Prostate gland (tissue), 2 donors: ENCODE measurements around the gene ABHD16B. TPM values are rescaled to one million over a fixed set of nuclear protein-coding genes. Genes with fewer than 3 reads are reported as not detected.
A peak's percentile ranks its signal among the peaks of the same experiment; 100 is the strongest.

ENCODE experiments used
- DNase-seq: peaks from one replicate; pipeline ENCODE4 v3.0.0-alpha.2; 2019; ENCODE audit warnings: low spot score
- H3K27ac ChIP-seq, 2 donors: fragments of 200-600 bp; sonication (generic); 2 replicates each; pipeline ENCODE4 v1.5.1; 2017 to 2019
- H3K27me3 ChIP-seq: fragments of 200-600 bp; sonication (generic); replicated peaks from 2 replicates; pipeline ENCODE4 v1.5.1; 2019; ENCODE audit not compliant: insufficient read depth
- H3K36me3 ChIP-seq, 2 donors: fragments of 200-600 bp; sonication (generic); 1 replicate in 1 of 2; 2 replicates in 1 of 2; pipeline versions ENCODE4 v1.5.1 to v1.8.1; 2017 to 2019
- H3K4me1 ChIP-seq: fragments of 200-600 bp; sonication (generic); replicated peaks from 2 replicates; pipeline ENCODE4 v1.5.1; 2019
- H3K4me3 ChIP-seq, 2 donors: fragments of 200-600 bp; sonication (generic); 2 replicates each; pipeline ENCODE4 v1.5.1; 2017 to 2019
- H3K9me3 ChIP-seq: fragments of 200-600 bp; sonication (generic); 2 replicates; pipeline ENCODE4 v1.5.1; 2017
- POLR2A ChIP-seq: fragments of 450-650 bp; IDR thresholded peaks from one replicate; pipeline ENCODE4 v1.6.1; 2016; ENCODE audit warnings: antibody characterized with exemption, mild to moderate bottlenecking
- POLR2AphosphoS5 ChIP-seq: sonication (generic); formaldehyde crosslinking; IDR thresholded peaks from one replicate; pipeline ENCODE4 v1.6.1; 2017; ENCODE audit warnings: antibody characterized with exemption
- WGBS: methylation state at CpG from one replicate; pipeline ENCODE4 v1.1.5; 2018; 5-methylcytosine and 5-hydroxymethylcytosine counted together
- intact Hi-C: fragments of 100-400 bp; cut with DNase I; formaldehyde crosslinking; loops from one replicate; pipeline ENCODE4 v1.14.2; 2022
- total RNA-seq, 2 donors: library from RNA; depleted of rRNA; stranded (reverse); fragments of >200 nt; gene quantifications; one replicate each; pipeline ENCODE4 v1.1.0, GENCODE V29; 2016
- TF ChIP-seq, protein P1 (sequence below), 4 experiments: fragments of 200-600 bp in 2 of 4; fragments of 450-650 bp in 2 of 4; sonication (generic) in 2 of 4; IDR thresholded peaks; 1 replicate in 3 of 4; 2 replicates in 1 of 4; pipeline ENCODE4 v1.5.1; 2016 to 2019; ENCODE audit warnings: antibody characterized with exemption in 4 of 4, mild to moderate bottlenecking in 2 of 4, moderate library complexity in 2 of 4

ABHD16B gene
- total RNA-seq, 2 donors from 2014 or later: 1.6 TPM; not detected in 1

DNA sequence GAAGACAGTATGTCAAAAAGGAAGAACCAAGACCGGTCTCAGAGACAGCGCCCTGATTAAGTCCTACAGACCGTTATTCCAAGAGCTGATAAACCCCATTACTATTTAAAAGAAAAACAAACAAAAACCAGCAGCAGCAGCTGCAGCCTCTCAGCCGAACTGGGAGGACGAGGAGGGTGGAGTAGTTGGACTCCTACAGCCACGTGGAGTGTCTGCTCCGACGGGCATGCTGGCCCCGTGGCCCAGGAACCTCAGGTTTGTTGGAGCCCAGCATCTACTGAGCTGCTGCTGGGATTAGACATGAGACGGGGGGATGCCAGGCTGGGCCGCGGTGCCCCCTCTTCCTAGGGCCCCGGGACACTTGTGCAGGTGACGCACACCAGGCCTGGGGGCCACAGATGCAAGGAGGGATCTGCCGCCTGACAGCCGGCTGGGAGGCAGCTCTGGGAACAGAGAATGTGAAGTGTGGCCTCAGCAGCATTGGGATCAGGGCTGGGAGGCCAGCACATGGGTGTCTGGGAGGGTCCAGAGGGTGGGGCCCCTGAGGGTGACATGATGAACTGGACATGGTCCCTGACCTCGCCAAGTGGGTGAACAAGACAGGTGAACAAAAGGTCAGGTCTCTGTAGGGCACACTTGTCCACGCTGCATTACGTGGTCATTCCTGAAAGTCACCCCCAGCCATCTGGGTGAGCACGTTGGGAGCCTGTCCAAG is 27.4 kb upstream of the ABHD16B start:
- intact Hi-C loops: no loop called here
- Histone ChIP-seq H3K9me3 (no peaks in the 10 kb centered on the region), H3K27me3 (no peaks in the 10 kb centered on the region), H3K4me1 (no peaks in the 10 kb centered on the region), H3K27ac (peak overlapping the region in 1 of 2 donors; percentile 8), H3K4me3 (no peak overlapping the region), H3K36me3 (no peaks in the 10 kb centered on the region)
- DNase-seq: no peak
- TF ChIP-seq POLR2A: no peak
- TF ChIP-seq, protein P1, sequence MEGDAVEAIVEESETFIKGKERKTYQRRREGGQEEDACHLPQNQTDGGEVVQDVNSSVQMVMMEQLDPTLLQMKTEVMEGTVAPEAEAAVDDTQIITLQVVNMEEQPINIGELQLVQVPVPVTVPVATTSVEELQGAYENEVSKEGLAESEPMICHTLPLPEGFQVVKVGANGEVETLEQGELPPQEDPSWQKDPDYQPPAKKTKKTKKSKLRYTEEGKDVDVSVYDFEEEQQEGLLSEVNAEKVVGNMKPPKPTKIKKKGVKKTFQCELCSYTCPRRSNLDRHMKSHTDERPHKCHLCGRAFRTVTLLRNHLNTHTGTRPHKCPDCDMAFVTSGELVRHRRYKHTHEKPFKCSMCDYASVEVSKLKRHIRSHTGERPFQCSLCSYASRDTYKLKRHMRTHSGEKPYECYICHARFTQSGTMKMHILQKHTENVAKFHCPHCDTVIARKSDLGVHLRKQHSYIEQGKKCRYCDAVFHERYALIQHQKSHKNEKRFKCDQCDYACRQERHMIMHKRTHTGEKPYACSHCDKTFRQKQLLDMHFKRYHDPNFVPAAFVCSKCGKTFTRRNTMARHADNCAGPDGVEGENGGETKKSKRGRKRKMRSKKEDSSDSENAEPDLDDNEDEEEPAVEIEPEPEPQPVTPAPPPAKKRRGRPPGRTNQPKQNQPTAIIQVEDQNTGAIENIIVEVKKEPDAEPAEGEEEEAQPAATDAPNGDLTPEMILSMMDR (IDR thresholded peaks at IDR 0.05): no peak
- no peak for TF ChIP-seq POLR2AphosphoS5
- 69% methylated on average over 20 of the region's 20 CpGs for WGBS

DNA sequence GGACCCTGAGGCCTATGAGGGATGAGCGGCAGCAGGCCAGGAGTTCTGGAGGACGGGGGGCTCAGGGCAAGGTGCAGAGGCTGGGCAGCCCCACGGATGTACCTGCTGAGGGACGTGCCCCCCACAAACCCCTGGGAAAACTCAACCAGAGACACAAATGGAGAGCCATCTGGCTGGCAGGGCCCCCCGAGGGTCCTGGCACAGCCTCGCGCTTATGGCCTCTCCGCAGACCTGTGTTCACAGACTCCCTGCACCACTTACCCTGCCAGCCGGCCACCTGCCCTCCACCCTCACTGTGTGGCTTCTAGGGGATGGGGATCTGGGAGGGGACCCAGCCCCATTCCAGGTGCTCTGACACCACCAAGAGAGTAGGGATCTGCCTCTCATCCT is 26.8 kb upstream of the ABHD16B start:
- WGBS: 87% methylated on average over 9 of the region's 9 CpGs
- Histone ChIP-seq H3K27ac (peak overlapping the region; percentile 8 to 23), H3K27me3 (no peaks in the 10 kb centered on the region), H3K4me1 (no peaks in the 10 kb centered on the region), H3K4me3 (no peak overlapping the region), H3K36me3 (no peaks in the 10 kb centered on the region), H3K9me3 (no peaks in the 10 kb centered on the region)
- no peak for TF ChIP-seq POLR2A
- TF ChIP-seq POLR2AphosphoS5: no peak
- TF ChIP-seq, protein P1 (IDR thresholded peaks at IDR 0.05): no peak
- DNase-seq: no peak
- intact Hi-C loops: no loop called here

DNA sequence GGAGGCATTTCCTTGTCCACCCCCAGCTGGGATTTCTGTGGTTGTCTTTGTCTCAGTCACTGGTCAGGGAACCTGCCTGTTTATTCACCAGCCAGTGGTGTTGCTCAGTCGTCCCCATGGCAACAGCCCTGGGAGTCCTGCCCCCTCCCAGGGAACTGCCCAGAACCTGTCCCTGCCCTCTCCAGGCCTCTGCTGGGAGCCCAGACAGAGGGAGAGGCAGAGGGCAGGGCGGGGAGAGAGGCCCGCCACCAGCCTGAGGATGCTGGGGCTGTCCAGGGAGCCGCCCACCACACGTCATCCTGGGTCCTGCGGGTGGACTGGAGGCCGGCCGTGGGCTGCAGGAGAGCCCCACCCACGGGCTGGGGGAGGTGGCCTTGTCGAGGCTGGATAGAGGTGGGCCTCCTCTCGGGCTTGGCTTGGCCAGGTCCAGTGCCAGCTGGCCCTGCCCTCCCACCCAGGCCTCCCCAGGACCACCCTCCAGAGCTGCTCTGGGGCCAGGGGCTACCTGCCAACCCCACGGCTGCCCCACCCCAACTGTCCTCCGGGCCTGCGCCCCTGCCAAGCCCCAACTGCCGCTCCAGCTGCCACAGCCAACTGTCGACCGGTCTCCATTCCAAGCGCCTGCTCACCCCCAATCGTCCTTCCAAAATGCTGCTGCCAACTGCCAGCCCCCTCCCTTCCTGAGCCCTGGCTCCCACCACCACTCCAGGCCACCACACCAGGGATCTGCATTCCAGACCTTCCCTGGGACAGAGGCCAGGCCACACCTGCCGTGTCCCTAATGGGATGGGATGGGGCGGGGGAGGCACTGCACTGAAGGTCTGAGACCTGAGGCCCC is 26.1 kb upstream of the ABHD16B start:
- H3K27ac ChIP-seq: peak overlapping the region; percentile 8 to 36
- H3K36me3 ChIP-seq: no peaks in the 10 kb centered on the region
- no peaks in the 10 kb centered on the region for H3K27me3 ChIP-seq
- no peaks in the 10 kb centered on the region for H3K9me3 ChIP-seq
- no peaks in the 10 kb centered on the region for H3K4me1 ChIP-seq
- no peak overlapping the region for H3K4me3 ChIP-seq
- intact Hi-C loops: no loop called here
- 34% methylated on average over 16 of the region's 21 CpGs for WGBS
- peak; percentile 86 for DNase-seq
- TF ChIP-seq, protein P1 (IDR thresholded peaks at IDR 0.05): no peak
- peak; percentile 52 for TF ChIP-seq POLR2AphosphoS5

DNA sequence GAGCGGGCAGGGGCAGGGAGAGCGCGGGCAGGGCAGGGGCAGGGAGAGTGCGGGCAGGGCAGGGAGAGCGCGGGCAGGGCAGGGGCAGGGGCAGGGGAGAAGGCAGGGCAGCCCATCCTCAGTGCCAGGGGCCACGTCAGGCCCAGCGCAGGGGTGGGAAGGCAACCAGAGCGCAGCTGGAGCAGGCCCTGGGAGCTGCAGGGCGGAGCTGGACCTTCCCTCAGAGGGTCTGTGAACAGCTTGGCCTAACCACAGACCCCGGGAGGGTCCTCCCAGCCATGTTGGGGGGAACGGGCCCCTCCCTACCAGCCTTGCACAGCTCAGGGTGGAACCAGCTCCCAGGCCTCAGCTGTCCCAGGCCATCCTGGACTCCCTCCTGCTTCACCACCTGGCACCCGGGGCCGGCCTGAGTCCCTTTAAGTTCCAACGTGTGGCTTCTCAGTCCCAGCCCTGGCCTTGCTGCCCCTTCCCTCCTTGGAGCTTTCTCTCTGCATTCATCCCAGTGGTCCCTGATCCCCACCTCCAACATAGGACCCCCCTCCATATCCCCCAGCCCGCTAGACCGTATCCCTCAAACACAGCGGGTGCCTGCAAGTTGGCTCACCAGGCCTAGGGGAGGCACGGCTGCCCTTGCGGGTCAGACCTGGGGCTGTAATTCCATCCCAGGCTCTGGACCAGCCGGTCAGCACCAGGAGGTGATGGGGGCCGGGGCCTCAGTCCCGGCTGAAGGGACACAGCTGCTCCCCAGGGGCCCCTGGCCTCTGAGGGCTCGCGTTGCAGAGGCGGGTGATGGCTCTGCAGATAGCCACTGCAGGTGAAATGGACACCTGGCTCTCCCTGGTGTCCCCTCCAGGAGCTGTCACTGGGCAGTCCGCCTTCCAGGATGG is 24.6 kb upstream of the ABHD16B start:
- Histone ChIP-seq H3K27ac (no peak overlapping the region), H3K4me1 (no peaks in the 10 kb centered on the region), H3K9me3 (no peaks in the 10 kb centered on the region), H3K36me3 (no peaks in the 10 kb centered on the region), H3K4me3 (no peak overlapping the region), H3K27me3 (no peaks in the 10 kb centered on the region)
- no peak for DNase-seq
- 84% methylated on average over 26 of the region's 27 CpGs for WGBS
- intact Hi-C loops: no loop called here
- TF ChIP-seq, protein P1 (IDR thresholded peaks at IDR 0.05): no peak
- TF ChIP-seq POLR2AphosphoS5: no peak
- TF ChIP-seq POLR2A: no peak
